Activated T-cell treated with anti-CD3 and anti-CD28 coated beads, Interleukin-2, amount 50 U/mL, for 1 hour (primary cell): ENCODE results near the gene NMT1.

Experiments
- DNase-seq: peaks from one replicate; pipeline ENCODE4 v3.0.0-alpha.2; 2020

Gene NMT1

GRCh38 chr17:45138911-45139532 is 77.9 kb downstream of the NMT1 start:
- DNase-seq, result no peak

GRCh38 chr17:45139533-45139920 is 78.4 kb downstream of the NMT1 start:
- no peak for DNase-seq

- DNase-seq, result no peak
Observed at GRCh38 chr17:45143094-45143670, 82.1 kb downstream of the NMT1 start.

- DNase-seq, result peak; percentile 47
Observed at GRCh38 chr17:45143767-45144198, 82.7 kb downstream of the NMT1 start.

GRCh38 chr17:45144199-45145034 is 83.3 kb downstream of the NMT1 start:
- DNase-seq, result no peak

- no peak for DNase-seq
Observed at GRCh38 chr17:45145035-45145389, 83.9 kb downstream of the NMT1 start.

- no peak for DNase-seq
Observed at GRCh38 chr17:45146166-45146565, 85.0 kb downstream of the NMT1 start.

- DNase-seq, result no peak
Observed at GRCh38 chr17:45146592-45146889, 85.4 kb downstream of the NMT1 start.

- DNase-seq, result no peak
Observed at GRCh38 chr17:45146890-45147580, 85.9 kb downstream of the NMT1 start.

- peak; percentile 79 for DNase-seq
Observed at GRCh38 chr17:45147581-45148182, 86.6 kb downstream of the NMT1 start.

- DNase-seq, result peak; percentile 99
Observed at GRCh38 chr17:45148183-45149036, 87.3 kb downstream of the NMT1 start, which contains the start of gene HEXIM1. TSS of gene HEXIM1 (plus strand) at chr17:45148475. CDS start at chr17:45149191, 716 bp downstream.

- DNase-seq, result peak; percentile 75
Observed at GRCh38 chr17:45149037-45149668, 88.0 kb downstream of the NMT1 start.

- DNase-seq, result peak; percentile 51
Observed at GRCh38 chr17:45149669-45150664, 88.8 kb downstream of the NMT1 start.

- no peak for DNase-seq
Observed at GRCh38 chr17:45150911-45151809, 90.0 kb downstream of the NMT1 start.

- DNase-seq, result no peak
Observed at GRCh38 chr17:45155029-45155428, 93.9 kb downstream of the NMT1 start.

- DNase-seq, result no peak
Observed at GRCh38 chr17:45155483-45155882, 94.4 kb downstream of the NMT1 start.

- DNase-seq, result no peak
Observed at GRCh38 chr17:45156242-45156641, 95.1 kb downstream of the NMT1 start.
